ENCODE measurements around the gene CDH2.

The CDH2 gene

GRCh38 chr18:28176948-28177827, at the start of gene CDH2:
CDH2 (minus strand) TSS chr18:28177130; CDS start chr18:28177022, 108 bp downstream.
- peak; percentile 56 for DNase-seq

GRCh38 chr18:28212060-28212459, 35.1 kb upstream of the CDH2 start:
- DNase-seq: no peak

GRCh38 chr18:28208712-28209265, 31.9 kb upstream of the CDH2 start:
- DNase-seq: no peak

- DNase-seq: no peak
Measured at GRCh38 chr18:28208268-28208667, 31.3 kb upstream of the CDH2 start.

GRCh38 chr18:28204154-28204553, 27.2 kb upstream of the CDH2 start:
- DNase-seq: no peak

- DNase-seq: no peak
Measured at GRCh38 chr18:28201056-28201455, 24.1 kb upstream of the CDH2 start.

- no peak for DNase-seq
Measured at GRCh38 chr18:28198620-28199019, 21.7 kb upstream of the CDH2 start.

GRCh38 chr18:28193177-28193778, 16.3 kb upstream of the CDH2 start:
- no peak for DNase-seq

GRCh38 chr18:28189400-28190239, 12.7 kb upstream of the CDH2 start:
- no peak for DNase-seq

- DNase-seq: no peak
Measured at GRCh38 chr18:28185121-28185520, 8.2 kb upstream of the CDH2 start.

- DNase-seq: no peak
Measured at GRCh38 chr18:28183418-28184078, 6.6 kb upstream of the CDH2 start.

GRCh38 chr18:28181616-28182015, 4.7 kb upstream of the CDH2 start:
- no peak for DNase-seq

- DNase-seq: no peak
Measured at GRCh38 chr18:28178720-28179119, 1.8 kb upstream of the CDH2 start.

GRCh38 chr18:28177828-28178635, 1.1 kb upstream of the CDH2 start:
- no peak for DNase-seq

GRCh38 chr18:28176698-28176947, 307 bp downstream of the CDH2 start:
- peak; percentile 50 for DNase-seq

- no peak for DNase-seq
Measured at GRCh38 chr18:28175930-28176697, 816 bp downstream of the CDH2 start.

GRCh38 chr18:28175150-28175929, 1.6 kb downstream of the CDH2 start:
- DNase-seq: no peak

- DNase-seq: no peak
Measured at GRCh38 chr18:28174181-28174905, 2.6 kb downstream of the CDH2 start.

GRCh38 chr18:28171837-28172236, 5.1 kb downstream of the CDH2 start:
- DNase-seq: no peak

GRCh38 chr18:28168725-28169124, 8.2 kb downstream of the CDH2 start:
- no peak for DNase-seq

Data from activated CD8-positive, alpha-beta memory T cell treated with anti-CD3 and anti-CD28 coated beads, Interleukin-2, amount 50 U/mL, for 48 hours (primary cell).